ENCODE data around the gene PRKACB. TPM values are rescaled to one million over a fixed set of nuclear protein-coding genes. Genes with fewer than 3 reads are reported as not detected.

PRKACB gene
- total and polyA plus RNA-seq, 2 experiments from 2014 or later: 14.6 to 28.0 TPM

GRCh38 chr1:84254703-84255238 lies 110.7 kb downstream of the PRKACB start:
- H4K20me1 ChIP-seq (replicated peaks; ENCODE audit: insufficient read depth): no peaks in the 10 kb centered on the region
- no peak overlapping the region for H3K4me3 ChIP-seq
- Mint-ChIP-seq H3K27me3 (ENCODE audit: insufficient read depth, low read depth, poor library complexity) (no peaks in the 10 kb centered on the region), H3K9me3 (peaks cover 9% of the 10 kb centered on the region; the same call in 2 of the 3 replicates), H3K36me3 (ENCODE audit: low read depth) (no peaks in the 10 kb centered on the region), H3K4me3 (no peak overlapping the region), H3K4me1 (peaks cover 12% of the 10 kb centered on the region), H3K27ac (no peak overlapping the region)
- H3K79me2 ChIP-seq (replicated peaks; ENCODE audit: insufficient read depth): no peaks in the 10 kb centered on the region
- peaks cover 8% of the 10 kb centered on the region; the same call in 1 of the 2 replicates for H3K4me1 ChIP-seq (ENCODE audit: insufficient read depth)
- TF ChIP-seq REST (IDR thresholded peaks at IDR 0.05; ENCODE audit: unreplicated experiment): no peak
- no peak for TF ChIP-seq ETS1 (IDR thresholded peaks at IDR 0.05)
- TF ChIP-seq CREB1 (CRISPR knock-in tag; IDR thresholded peaks at IDR 0.05; ENCODE audit: low read depth): no peak
- TF ChIP-seq CTCF (conservative IDR thresholded peaks at IDR 0.05; ENCODE audit: low read depth in 2 of 2): no peak
- TF ChIP-seq EZH2phosphoT487 (IDR thresholded peaks at IDR 0.05; ENCODE audit: unreplicated experiment): no peak
- TF ChIP-seq ZNF462 (CRISPR knock-in tag; IDR thresholded peaks at IDR 0.05): no peak
- no peak for TF ChIP-seq NANOG (IDR thresholded peaks at IDR 0.05; ENCODE audit: borderline replicate concordance)
- no peaks in the 10 kb centered on the region for H3K36me3 ChIP-seq (ENCODE audit: insufficient read depth)
- no peaks in the 10 kb centered on the region for H3F3A ChIP-seq (replicated peaks; ENCODE audit: low read depth)
- peak; percentile 36 for DNase-seq (ENCODE audit: low spot score)
- no peaks in the 10 kb centered on the region for H3K27me3 ChIP-seq (ENCODE audit: insufficient read depth)
- peak overlapping the region; percentile 29; the same call in 1 of the 2 replicates for H3K4me2 ChIP-seq
- H3K27ac ChIP-seq (ENCODE audit: low read depth): no peak overlapping the region
- peaks cover 8% of the 10 kb centered on the region for H3K9me2 ChIP-seq (ENCODE audit: insufficient read depth)
- ATAC-seq: peak; percentile 85
- H2AFZ ChIP-seq: no peak overlapping the region

All from GM23338 (cell line).